ENCODE data around the gene PNPLA6. TPM values are rescaled to one million over a fixed set of nuclear protein-coding genes. Genes with fewer than 3 reads are reported as not detected.
"Not testable (repeated sequence)": the region's sequence is repeated elsewhere in the genome, so short reads cannot be mapped to it uniquely, and the experiment has no call there.

PNPLA6 gene
- total RNA-seq, 1 experiment from 2014 or later, result 64.7 TPM

- DNase-seq (ENCODE audit: low read depth), result no peak
Observed at GRCh38 chr19:7529610-7530490, 5.7 kb upstream of the PNPLA6 start.

- DNase-seq (ENCODE audit: low read depth), result peak; percentile 58
Observed at GRCh38 chr19:7533281-7533885, 2.1 kb upstream of the PNPLA6 start.

- DNase-seq (ENCODE audit: low read depth), result peak; percentile 85
Observed at GRCh38 chr19:7533925-7534480, 1.5 kb upstream of the PNPLA6 start.

GRCh38 chr19:7534531-7535046 is 928 bp upstream of the PNPLA6 start:
- peak; percentile 76 for DNase-seq (ENCODE audit: low read depth)

- DNase-seq (ENCODE audit: low read depth), result no peak
Observed at GRCh38 chr19:7535998-7536695, 630 bp downstream of the PNPLA6 start.

- DNase-seq (ENCODE audit: low read depth), result not testable (repeated sequence)
Observed at GRCh38 chr19:7538990-7539389, 3.5 kb downstream of the PNPLA6 start.

GRCh38 chr19:7539827-7540425 is 4.4 kb downstream of the PNPLA6 start:
- no peak for DNase-seq (ENCODE audit: low read depth)

- DNase-seq (ENCODE audit: low read depth), result peak; percentile 9
Observed at GRCh38 chr19:7540761-7541474, 5.4 kb downstream of the PNPLA6 start.

GRCh38 chr19:7541475-7541824 is 5.9 kb downstream of the PNPLA6 start:
- no peak for DNase-seq (ENCODE audit: low read depth)

- DNase-seq (ENCODE audit: low read depth), result no peak
Observed at GRCh38 chr19:7541828-7542443, 6.4 kb downstream of the PNPLA6 start.

GRCh38 chr19:7542556-7543348 is 7.2 kb downstream of the PNPLA6 start:
- no peak for DNase-seq (ENCODE audit: low read depth)

GRCh38 chr19:7544626-7545025 is 9.1 kb downstream of the PNPLA6 start:
- no peak for DNase-seq (ENCODE audit: low read depth)

GRCh38 chr19:7545300-7545699 is 9.8 kb downstream of the PNPLA6 start:
- DNase-seq (ENCODE audit: low read depth), result no peak

GRCh38 chr19:7545904-7546303 is 10.4 kb downstream of the PNPLA6 start:
- no peak for DNase-seq (ENCODE audit: low read depth)

GRCh38 chr19:7547159-7547558 is 11.6 kb downstream of the PNPLA6 start:
- no peak for DNase-seq (ENCODE audit: low read depth)

- no peak for DNase-seq (ENCODE audit: low read depth)
Observed at GRCh38 chr19:7549429-7550148, 14.1 kb downstream of the PNPLA6 start.

GRCh38 chr19:7550169-7550770 is 14.8 kb downstream of the PNPLA6 start:
- DNase-seq (ENCODE audit: low read depth), result no peak

- peak; percentile 39 for DNase-seq (ENCODE audit: low read depth)
Observed at GRCh38 chr19:7550987-7551761, 15.7 kb downstream of the PNPLA6 start.

All from LHCN-M2 (cell line).